Measurements from ENCODE around the gene KIF2C.

The KIF2C gene

GRCh38 chr1:44714944-44715571 is 24.6 kb upstream of the KIF2C start:
- no peak overlapping the region for H3K4me3 ChIP-seq (ENCODE audit: low read depth, low read length)
- TF ChIP-seq CTCF (IDR thresholded peaks at IDR 0.05; ENCODE audit: insufficient read depth, low read length, missing control alignments), result peak; percentile 88
- DNase-seq (ENCODE audit: low read depth, low spot score), result no peak
- CTCF ChIA-PET, result interaction anchor here (0.7 to 12.6 kb wide), 13 partner anchors 9 to 778 kb away, joined by 3 to 217 read pairs (median 4); partner anchors contain the start of genes ARMH1 and RNU5D-1
- POLR2A ChIA-PET, result no interaction called here

GRCh38 chr1:44717156-44717555 is 22.5 kb upstream of the KIF2C start:
- no peak overlapping the region for H3K4me3 ChIP-seq (ENCODE audit: low read depth, low read length)
- POLR2A ChIA-PET, result interaction anchor here (1.2 kb wide), 1 partner anchor 58 kb away, joined by 4 read pairs; the partner anchor contains the start of gene RPS8
- CTCF ChIA-PET, result interaction anchor here (0.7 to 12.6 kb wide), 8 partner anchors 9 to 583 kb away, joined by 3 to 217 read pairs (median 4); partner anchors contain the start of gene RNU5D-1
- TF ChIP-seq CTCF (IDR thresholded peaks at IDR 0.05; ENCODE audit: insufficient read depth, low read length, missing control alignments), result no peak
- DNase-seq (ENCODE audit: low read depth, low spot score), result no peak

GRCh38 chr1:44717653-44718052 is 22.0 kb upstream of the KIF2C start:
- ChIA-PET POLR2A (interaction anchor here (1.2 kb wide), 1 partner anchor 58 kb away, joined by 4 read pairs; the partner anchor contains the start of gene RPS8), CTCF (interaction anchor here (0.7 to 12.6 kb wide), 8 partner anchors 9 to 583 kb away, joined by 3 to 217 read pairs (median 4); partner anchors contain the start of gene RNU5D-1)
- no peak for TF ChIP-seq CTCF (IDR thresholded peaks at IDR 0.05; ENCODE audit: insufficient read depth, low read length, missing control alignments)
- no peak overlapping the region for H3K4me3 ChIP-seq (ENCODE audit: low read depth, low read length)
- no peak for DNase-seq (ENCODE audit: low read depth, low spot score)

GRCh38 chr1:44718091-44718490 is 21.5 kb upstream of the KIF2C start:
- no peak for TF ChIP-seq CTCF (IDR thresholded peaks at IDR 0.05; ENCODE audit: insufficient read depth, low read length, missing control alignments)

GRCh38 chr1:44719318-44719717 is 20.3 kb upstream of the KIF2C start:
- no peak for DNase-seq (ENCODE audit: low read depth, low spot score)
- CTCF ChIA-PET, result interaction anchor here (0.8 to 12.6 kb wide), 3 partner anchors 9 to 13 kb away, joined by 5 to 217 read pairs (median 37); partner anchors contain the start of gene RNU5D-1
- H3K4me3 ChIP-seq (ENCODE audit: low read depth, low read length), result no peak overlapping the region
- TF ChIP-seq CTCF (IDR thresholded peaks at IDR 0.05; ENCODE audit: insufficient read depth, low read length, missing control alignments), result no peak
- POLR2A ChIA-PET, result no interaction called here

More at GRCh38 chr1:44718091-44718490, 21.5 kb upstream of the KIF2C start:
- no peak for DNase-seq (ENCODE audit: low read depth, low spot score)
- CTCF ChIA-PET, result interaction anchor here (0.7 to 12.6 kb wide), 8 partner anchors 9 to 582 kb away, joined by 3 to 217 read pairs (median 3); partner anchors contain the start of gene RNU5D-1
- POLR2A ChIA-PET, result interaction anchor here (1.2 kb wide), 1 partner anchor 58 kb away, joined by 4 read pairs; the partner anchor contains the start of gene RPS8
- no peak overlapping the region for H3K4me3 ChIP-seq (ENCODE audit: low read depth, low read length)

- ChIA-PET CTCF (interaction anchor here (0.7 to 12.6 kb wide), 4 partner anchors 8 to 85 kb away, joined by 3 to 217 read pairs (median 24); partner anchors contain the start of gene RNU5D-1), POLR2A (no interaction called here)
- TF ChIP-seq CTCF (IDR thresholded peaks at IDR 0.05; ENCODE audit: insufficient read depth, low read length, missing control alignments), result no peak
- no peak overlapping the region for H3K4me3 ChIP-seq (ENCODE audit: low read depth, low read length)
- DNase-seq (ENCODE audit: low read depth, low spot score), result no peak
Measured at GRCh38 chr1:44720281-44720680, 19.4 kb upstream of the KIF2C start.
